GM10266 (cell line): ENCODE data around the gene MGAT3.
"Not testable (repeated sequence)": the region's sequence is repeated elsewhere in the genome, so short reads cannot be mapped to it uniquely, and the experiment has no call there.

Source experiments
- DNase-seq: peaks from one replicate; pipeline ENCODE4 v3.0.0; 2012; ENCODE audit errors: extremely low spot score
- TF ChIP-seq, protein P1 (sequence below): IDR thresholded peaks from 2 replicates; pipeline ENCODE4 v1.5.1; 2012; ENCODE audit warnings: mild to moderate bottlenecking, low read depth; ENCODE audit not compliant: control insufficient read depth, insufficient read depth; ENCODE audit errors: missing control alignments

The MGAT3 gene, protein sequence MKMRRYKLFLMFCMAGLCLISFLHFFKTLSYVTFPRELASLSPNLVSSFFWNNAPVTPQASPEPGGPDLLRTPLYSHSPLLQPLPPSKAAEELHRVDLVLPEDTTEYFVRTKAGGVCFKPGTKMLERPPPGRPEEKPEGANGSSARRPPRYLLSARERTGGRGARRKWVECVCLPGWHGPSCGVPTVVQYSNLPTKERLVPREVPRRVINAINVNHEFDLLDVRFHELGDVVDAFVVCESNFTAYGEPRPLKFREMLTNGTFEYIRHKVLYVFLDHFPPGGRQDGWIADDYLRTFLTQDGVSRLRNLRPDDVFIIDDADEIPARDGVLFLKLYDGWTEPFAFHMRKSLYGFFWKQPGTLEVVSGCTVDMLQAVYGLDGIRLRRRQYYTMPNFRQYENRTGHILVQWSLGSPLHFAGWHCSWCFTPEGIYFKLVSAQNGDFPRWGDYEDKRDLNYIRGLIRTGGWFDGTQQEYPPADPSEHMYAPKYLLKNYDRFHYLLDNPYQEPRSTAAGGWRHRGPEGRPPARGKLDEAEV

DNA sequence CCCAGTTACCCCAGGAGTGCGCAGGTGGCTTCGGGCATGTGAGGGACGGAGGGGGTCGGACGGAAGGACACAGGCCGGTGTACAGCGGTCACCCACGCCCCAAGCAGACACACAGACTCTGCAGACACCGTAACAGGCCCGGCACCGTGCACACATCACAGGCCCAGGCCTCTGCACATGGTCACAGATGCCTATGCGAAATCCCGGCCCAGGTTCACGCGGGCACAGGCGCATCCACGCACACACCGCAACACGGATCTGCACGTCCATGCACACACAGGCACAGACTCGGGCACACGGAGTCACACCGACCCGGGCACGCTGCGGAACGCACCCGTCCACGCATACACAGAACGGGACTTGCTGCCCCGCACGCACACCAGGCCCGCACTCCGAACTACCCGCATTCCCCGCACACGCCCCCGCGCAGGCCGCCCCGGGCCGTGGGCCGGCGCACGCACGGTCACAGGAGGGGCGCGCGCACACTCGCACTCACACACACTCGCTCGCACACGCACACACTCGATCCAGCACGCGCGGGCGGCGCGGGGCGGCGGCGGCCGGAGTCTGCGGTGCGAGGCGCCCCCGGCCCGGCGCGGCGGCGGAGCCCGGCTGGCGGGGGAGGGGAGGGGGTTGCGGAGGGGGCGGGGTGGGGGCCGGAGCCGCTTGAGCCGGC is at the start of gene MGAT3:
Gene MGAT3 (plus strand): TSS at position 491 of the 676 bp plus-strand sequence. CDS start 30,336 bp downstream, outside the sequence.
- TF ChIP-seq, protein P1, sequence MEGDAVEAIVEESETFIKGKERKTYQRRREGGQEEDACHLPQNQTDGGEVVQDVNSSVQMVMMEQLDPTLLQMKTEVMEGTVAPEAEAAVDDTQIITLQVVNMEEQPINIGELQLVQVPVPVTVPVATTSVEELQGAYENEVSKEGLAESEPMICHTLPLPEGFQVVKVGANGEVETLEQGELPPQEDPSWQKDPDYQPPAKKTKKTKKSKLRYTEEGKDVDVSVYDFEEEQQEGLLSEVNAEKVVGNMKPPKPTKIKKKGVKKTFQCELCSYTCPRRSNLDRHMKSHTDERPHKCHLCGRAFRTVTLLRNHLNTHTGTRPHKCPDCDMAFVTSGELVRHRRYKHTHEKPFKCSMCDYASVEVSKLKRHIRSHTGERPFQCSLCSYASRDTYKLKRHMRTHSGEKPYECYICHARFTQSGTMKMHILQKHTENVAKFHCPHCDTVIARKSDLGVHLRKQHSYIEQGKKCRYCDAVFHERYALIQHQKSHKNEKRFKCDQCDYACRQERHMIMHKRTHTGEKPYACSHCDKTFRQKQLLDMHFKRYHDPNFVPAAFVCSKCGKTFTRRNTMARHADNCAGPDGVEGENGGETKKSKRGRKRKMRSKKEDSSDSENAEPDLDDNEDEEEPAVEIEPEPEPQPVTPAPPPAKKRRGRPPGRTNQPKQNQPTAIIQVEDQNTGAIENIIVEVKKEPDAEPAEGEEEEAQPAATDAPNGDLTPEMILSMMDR, result no peak
- DNase-seq, result no peak

DNA sequence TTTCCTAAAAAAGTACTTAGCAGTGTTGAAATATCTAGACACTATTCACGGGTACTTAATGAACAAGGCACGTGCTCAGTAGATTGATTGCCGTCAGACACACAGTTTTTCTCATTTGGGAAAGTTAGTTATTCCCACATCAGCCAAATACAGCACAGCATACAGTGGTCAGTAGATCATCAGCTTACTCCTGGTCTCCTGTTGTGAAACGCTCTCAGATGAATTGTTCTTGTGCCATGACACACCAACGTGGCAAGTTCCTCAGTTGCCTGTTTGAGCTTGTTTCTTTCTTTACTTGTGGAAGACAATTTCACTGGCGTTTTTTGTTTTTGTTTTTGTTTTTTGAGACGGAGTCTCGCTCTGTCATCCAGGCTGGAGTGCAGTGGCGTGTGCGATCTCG is 48.6 kb upstream of the MGAT3 start:
- TF ChIP-seq, protein P1, result no peak
- no peak for DNase-seq

DNA sequence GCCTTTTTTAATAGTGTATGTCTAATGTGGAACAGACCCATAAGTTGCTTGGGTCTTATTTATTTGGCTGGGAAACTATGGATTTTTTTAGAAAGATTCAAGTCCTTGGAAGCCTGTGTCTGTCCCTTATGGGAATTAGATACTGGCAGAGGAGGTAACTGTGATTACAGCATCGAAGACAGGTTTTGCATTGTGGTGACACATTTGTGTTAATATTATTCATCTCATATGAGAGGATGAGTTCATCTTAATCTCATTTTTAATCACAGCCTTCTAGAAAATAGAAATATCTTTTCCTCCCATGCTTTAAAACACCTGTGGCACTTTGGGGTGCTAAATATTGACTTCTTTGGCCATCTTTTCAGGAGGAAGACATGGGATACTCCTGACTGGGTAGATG is 48.0 kb upstream of the MGAT3 start:
- TF ChIP-seq, protein P1, result no peak
- no peak for DNase-seq

DNA sequence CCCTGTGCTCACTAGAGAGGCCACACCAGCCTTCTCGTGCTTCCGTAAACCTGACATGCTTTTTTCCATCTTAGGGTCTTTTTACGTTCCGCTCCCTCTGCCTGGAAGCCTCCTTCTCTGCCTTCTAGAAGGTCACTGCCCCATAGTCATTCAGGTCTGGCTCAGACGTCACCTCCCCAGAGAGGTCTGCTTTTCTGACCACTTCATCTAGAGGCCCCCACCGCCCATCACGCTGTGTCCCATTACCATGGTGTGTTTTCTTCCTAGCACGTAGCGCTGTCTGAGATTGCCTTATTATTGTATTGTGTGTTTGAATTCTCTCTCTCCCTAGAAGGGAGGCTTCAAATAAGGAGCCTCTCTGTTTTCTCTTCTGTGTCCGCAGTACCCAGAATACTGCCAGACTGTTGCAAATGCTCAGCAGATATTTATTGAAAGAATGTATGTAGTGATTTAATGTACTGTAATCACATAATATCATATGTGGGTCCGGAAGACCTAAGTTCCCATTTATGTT is 47.2 kb upstream of the MGAT3 start:
- no peak for DNase-seq
- TF ChIP-seq, protein P1, result no peak

DNA sequence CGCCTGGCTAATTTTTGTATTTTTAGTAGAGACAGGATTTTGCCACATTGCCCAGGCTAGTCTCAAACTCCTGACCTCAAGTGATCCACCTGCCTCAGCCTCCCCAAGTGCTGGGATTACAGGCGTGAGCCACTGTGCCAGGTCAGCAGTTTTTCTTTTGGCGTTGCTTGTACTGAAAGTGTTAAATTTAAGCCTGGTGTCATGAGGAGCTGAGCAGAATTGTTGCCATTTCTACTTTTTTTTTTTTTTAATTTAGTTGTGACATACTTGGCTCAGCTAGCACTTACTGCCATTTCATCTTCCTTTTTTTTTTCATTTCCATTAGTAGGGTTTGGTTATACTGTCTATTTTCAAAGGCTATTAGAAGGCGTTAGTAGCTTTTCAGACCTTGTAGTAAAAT is 46.5 kb upstream of the MGAT3 start:
- TF ChIP-seq, protein P1, result no peak
- no peak for DNase-seq

DNA sequence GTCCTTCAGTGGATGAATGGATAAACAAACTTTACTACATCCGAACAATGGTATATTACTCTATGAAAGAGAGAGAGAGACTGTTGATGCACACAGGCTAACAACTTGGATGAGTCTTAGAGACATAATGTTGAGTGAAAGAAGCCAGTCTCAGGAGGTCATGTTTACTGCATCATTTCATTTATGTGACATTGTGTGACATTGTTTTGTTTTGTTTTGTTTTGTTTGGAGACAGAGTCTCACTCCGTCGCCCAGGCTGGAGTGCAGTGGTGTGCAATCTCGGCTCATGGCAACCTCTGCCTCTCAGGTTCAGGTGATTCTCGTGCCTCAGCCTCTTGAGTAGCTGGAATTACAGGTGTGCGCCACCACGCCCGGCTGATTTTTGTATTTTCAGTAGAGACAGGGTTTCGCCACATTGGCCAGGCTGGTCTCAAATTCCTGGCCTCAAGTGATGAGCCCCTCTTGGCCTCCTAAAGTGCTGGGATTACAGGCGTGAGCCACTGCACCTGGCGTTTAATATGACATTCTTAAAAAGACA is 44.9 kb upstream of the MGAT3 start:
- not testable (repeated sequence) for DNase-seq

DNA sequence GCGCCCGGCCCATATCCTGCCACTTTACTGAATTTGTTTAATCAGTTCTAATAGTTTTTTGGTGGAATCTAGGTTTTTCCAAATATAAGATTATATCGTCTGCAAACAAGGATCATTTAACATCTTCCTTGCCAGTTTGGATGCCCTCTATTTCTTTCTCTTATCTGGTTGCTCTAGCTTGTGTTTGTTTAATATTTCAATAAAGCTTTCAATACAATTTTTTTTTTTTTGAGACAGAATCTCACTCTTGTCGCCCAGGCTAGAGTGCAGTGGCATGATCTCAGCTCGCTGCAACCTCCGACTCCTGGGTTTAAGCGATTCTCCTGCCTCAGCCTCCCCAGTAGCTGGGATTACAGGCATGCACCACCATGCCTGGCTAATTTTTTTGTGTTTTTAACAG is 43.6 kb upstream of the MGAT3 start:
- DNase-seq, result not testable (repeated sequence)

DNA sequence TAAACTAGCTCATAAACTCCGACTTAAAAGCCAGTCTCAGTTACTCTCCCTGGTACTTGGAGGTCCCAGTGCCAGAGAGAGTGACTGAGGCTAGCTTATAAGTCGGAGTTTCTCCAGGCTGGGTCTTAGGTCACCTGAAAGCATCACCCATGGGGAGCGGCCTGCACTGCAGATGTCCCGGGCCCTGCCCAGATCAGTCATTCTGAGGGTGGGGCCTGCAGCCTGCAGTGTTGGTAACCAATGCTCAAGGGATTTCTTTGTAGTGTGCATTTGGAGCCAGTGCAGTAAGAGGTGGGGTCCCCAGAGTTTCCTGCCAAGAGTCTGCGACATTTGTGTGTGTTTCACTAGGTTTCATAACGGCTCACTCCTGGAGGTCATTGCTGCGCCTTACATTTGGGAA is 42.4 kb upstream of the MGAT3 start:
- TF ChIP-seq, protein P1, result no peak
- no peak for DNase-seq
